HUES48 (cell line): Measurements from ENCODE around the gene CPEB4.
A peak's percentile ranks its signal among the peaks of the same experiment; 100 is the strongest.

Experiments
- H3K27ac ChIP-seq: one replicate; pipeline ENCODE4 v1.7.0; 2013; ENCODE audit warnings: low read depth, low read length, inconsistent platforms
- H3K27me3 ChIP-seq: 2 replicates; pipeline ENCODE4 v1.6.1; 2013; ENCODE audit warnings: mild to moderate bottlenecking, low read length; ENCODE audit not compliant: control insufficient read depth, insufficient read depth
- H3K36me3 ChIP-seq: 2 replicates; pipeline ENCODE4 v1.6.1; 2013; ENCODE audit warnings: low read length; ENCODE audit not compliant: control insufficient read depth, insufficient read depth
- H3K4me1 ChIP-seq: 2 replicates; pipeline ENCODE4 v1.6.1; 2013; ENCODE audit warnings: mild to moderate bottlenecking, low read length; ENCODE audit not compliant: control insufficient read depth, insufficient read depth
- H3K4me3 ChIP-seq: 2 replicates; pipeline ENCODE4 v1.5.1; 2013; ENCODE audit warnings: mild to moderate bottlenecking, low read depth, low read length
- H3K9ac ChIP-seq: 2 replicates; pipeline ENCODE4 v1.6.1; 2013; ENCODE audit warnings: mild to moderate bottlenecking, low read depth, low read length, moderate library complexity
- H3K9me3 ChIP-seq: 2 replicates; pipeline ENCODE4 v1.6.1; 2013; ENCODE audit warnings: low read length; ENCODE audit not compliant: control insufficient read depth, insufficient read depth

CPEB4 gene

GRCh38 chr5:173907284-173907683 lies 19.1 kb downstream of the CPEB4 start:
- Histone ChIP-seq H3K9me3 (no peaks in the 10 kb centered on the region), H3K27me3 (no peaks in the 10 kb centered on the region), H3K9ac (no peak overlapping the region), H3K27ac (no peak overlapping the region), H3K4me1 (peaks cover 24% of the 10 kb centered on the region), H3K36me3 (no peaks in the 10 kb centered on the region), H3K4me3 (no peak overlapping the region)

- no peak overlapping the region for H3K9ac ChIP-seq
These were observed 19.7 kb downstream of the CPEB4 start for GRCh38 chr5:173907686-173908371.

GRCh38 chr5:173909199-173909598 lies 21.1 kb downstream of the CPEB4 start:
- no peak overlapping the region for H3K9ac ChIP-seq
- H3K36me3 ChIP-seq, result no peaks in the 10 kb centered on the region
- H3K27ac ChIP-seq, result no peak overlapping the region
- H3K9me3 ChIP-seq, result no peaks in the 10 kb centered on the region
- peaks cover 11% of the 10 kb centered on the region; the same call in 1 of the 2 replicates for H3K4me1 ChIP-seq
- H3K4me3 ChIP-seq, result no peak overlapping the region
- no peaks in the 10 kb centered on the region for H3K27me3 ChIP-seq

More at GRCh38 chr5:173907686-173908371, 19.7 kb downstream of the CPEB4 start:
- Histone ChIP-seq H3K27me3 (no peaks in the 10 kb centered on the region), H3K27ac (no peak overlapping the region), H3K4me3 (no peak overlapping the region), H3K4me1 (peaks cover 20% of the 10 kb centered on the region), H3K36me3 (no peaks in the 10 kb centered on the region), H3K9me3 (no peaks in the 10 kb centered on the region)

DNA sequence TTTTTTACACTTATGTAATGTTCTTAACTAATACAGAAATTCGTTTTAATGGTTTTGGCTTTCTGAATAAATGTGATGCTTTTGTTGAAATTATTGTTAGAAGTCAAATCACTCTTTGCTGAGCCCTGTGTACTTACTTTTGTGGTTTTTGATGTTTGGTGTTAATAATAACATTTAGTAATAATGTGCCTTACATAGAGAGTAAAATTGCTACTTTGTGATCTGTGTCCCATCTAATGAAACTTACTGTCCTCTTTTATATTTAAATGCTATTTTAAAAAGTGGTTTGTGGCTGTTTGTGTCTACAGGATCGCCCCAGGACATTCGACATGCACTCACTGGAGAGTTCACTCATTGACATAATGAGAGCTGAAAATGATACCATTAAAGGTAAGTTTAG lies 22.1 kb downstream of the CPEB4 start:
- H3K9ac ChIP-seq, result no peak overlapping the region
- H3K4me1 ChIP-seq, result peaks cover 18% of the 10 kb centered on the region
- no peak overlapping the region for H3K27ac ChIP-seq
- no peak overlapping the region for H3K4me3 ChIP-seq
- H3K36me3 ChIP-seq, result no peaks in the 10 kb centered on the region
- no peaks in the 10 kb centered on the region for H3K27me3 ChIP-seq
- H3K9me3 ChIP-seq, result no peaks in the 10 kb centered on the region

DNA sequence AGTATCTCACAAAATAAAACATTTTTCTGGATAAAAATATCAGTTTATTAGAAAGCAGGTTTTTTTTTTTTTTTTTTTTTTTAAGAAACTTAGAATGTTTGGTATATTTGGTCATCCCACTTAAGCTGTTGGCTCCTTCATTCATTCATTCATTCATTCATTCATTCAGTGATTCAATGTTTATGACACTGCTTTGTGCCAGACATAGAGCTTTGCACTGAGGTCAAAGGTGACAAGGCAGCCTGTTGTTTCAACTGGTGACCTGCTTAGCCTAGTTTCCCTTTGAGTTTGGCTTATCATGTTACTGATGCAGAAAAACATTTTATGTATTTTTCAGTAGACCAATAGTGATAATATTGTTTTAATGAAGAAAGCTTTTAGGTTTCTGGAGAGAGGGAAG lies 23.5 kb downstream of the CPEB4 start:
- peaks cover 31% of the 10 kb centered on the region for H3K4me1 ChIP-seq
- no peak overlapping the region for H3K4me3 ChIP-seq
- H3K9me3 ChIP-seq, result no peaks in the 10 kb centered on the region
- H3K27me3 ChIP-seq, result no peaks in the 10 kb centered on the region
- no peak overlapping the region for H3K9ac ChIP-seq
- H3K36me3 ChIP-seq, result no peaks in the 10 kb centered on the region
- no peak overlapping the region for H3K27ac ChIP-seq

GRCh38 chr5:173913686-173914321 lies 25.7 kb downstream of the CPEB4 start:
- no peaks in the 10 kb centered on the region for H3K27me3 ChIP-seq
- peak overlapping the region; percentile 36 for H3K27ac ChIP-seq
- H3K4me3 ChIP-seq, result no peak overlapping the region
- H3K36me3 ChIP-seq, result no peaks in the 10 kb centered on the region
- H3K9ac ChIP-seq, result no peak overlapping the region
- no peaks in the 10 kb centered on the region for H3K9me3 ChIP-seq
- H3K4me1 ChIP-seq, result peaks cover 36% of the 10 kb centered on the region

DNA sequence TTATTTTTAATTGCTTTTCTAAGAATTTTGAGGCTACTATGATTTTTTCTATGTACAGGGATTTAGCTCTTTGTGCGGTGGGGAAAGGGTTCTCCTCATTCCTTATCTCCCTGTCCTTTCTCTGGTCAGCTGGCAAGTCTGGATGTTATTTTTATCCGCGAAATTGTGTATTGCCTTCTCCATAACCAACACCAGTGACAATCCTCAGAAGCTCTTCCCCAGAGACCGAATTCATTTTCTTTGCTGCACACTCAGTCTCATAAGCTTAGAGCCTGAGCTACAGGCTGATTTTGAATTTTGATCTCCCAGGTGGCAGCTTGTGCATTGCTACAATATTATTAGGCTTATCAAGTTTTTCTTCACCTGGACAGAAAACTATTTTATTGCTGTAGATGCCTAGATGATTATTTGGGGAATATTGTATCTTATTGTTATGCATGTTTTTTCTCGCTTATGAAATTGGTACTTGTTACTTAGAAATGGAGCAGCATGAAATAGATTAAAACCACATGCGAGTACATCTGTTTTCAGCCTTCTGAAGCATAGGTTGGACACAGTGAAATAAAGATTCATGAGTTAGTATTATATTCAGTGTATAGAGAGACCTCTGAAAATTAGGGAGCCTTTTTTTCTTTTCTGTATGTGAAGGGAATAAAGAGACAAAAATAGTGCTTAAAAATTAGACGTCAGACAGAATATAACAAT lies 27.3 kb downstream of the CPEB4 start:
- Histone ChIP-seq H3K27me3 (no peaks in the 10 kb centered on the region), H3K4me1 (peaks cover 46% of the 10 kb centered on the region), H3K4me3 (no peak overlapping the region), H3K36me3 (no peaks in the 10 kb centered on the region), H3K27ac (peak overlapping the region; percentile 91), H3K9ac (peak overlapping the region; percentile 10; the same call in 1 of the 2 replicates), H3K9me3 (no peaks in the 10 kb centered on the region)

- H3K27me3 ChIP-seq, result no peaks in the 10 kb centered on the region
- peak overlapping the region; percentile 24 for H3K9ac ChIP-seq
- no peaks in the 10 kb centered on the region for H3K9me3 ChIP-seq
- peak overlapping the region; percentile 91 for H3K27ac ChIP-seq
- H3K4me1 ChIP-seq, result peaks cover 49% of the 10 kb centered on the region
- H3K36me3 ChIP-seq, result no peaks in the 10 kb centered on the region
- peak overlapping the region; percentile 25; the same call in 1 of the 2 replicates for H3K4me3 ChIP-seq
These were observed 28.1 kb downstream of the CPEB4 start for GRCh38 chr5:173916233-173916632.

- no peaks in the 10 kb centered on the region for H3K9me3 ChIP-seq
- peak overlapping the region; percentile 91 for H3K9ac ChIP-seq
These were observed 29.9 kb downstream of the CPEB4 start for GRCh38 chr5:173917788-173918786.

DNA sequence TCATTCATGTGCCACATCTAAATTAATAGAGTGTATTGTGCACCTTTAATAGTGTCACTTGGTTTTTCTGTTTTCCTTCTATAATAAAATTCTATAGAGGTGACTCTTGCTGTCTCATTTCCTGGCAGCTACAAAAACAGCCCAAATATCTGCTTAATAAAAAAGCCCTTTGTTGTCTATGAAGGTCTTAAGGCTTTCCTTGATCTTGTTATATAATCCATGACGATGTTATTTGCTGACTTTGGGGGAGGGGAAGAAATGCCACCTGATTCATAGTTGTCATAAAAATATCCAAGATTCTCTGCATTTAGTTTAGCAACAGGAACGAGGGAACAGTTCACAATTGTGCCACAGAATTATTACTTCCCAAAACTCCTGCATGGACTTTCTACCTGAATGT lies 31.3 kb downstream of the CPEB4 start:
- peak overlapping the region; percentile 71 for H3K4me3 ChIP-seq
- H3K9ac ChIP-seq, result no peak overlapping the region
- peaks cover 60% of the 10 kb centered on the region for H3K4me1 ChIP-seq
- no peaks in the 10 kb centered on the region for H3K9me3 ChIP-seq
- no peaks in the 10 kb centered on the region for H3K27me3 ChIP-seq
- no peaks in the 10 kb centered on the region for H3K36me3 ChIP-seq
- H3K27ac ChIP-seq, result no peak overlapping the region

More at GRCh38 chr5:173917788-173918786, 29.9 kb downstream of the CPEB4 start:
- Histone ChIP-seq H3K27ac (peak overlapping the region; percentile 91), H3K4me1 (peaks cover 49% of the 10 kb centered on the region), H3K36me3 (no peaks in the 10 kb centered on the region), H3K27me3 (no peaks in the 10 kb centered on the region), H3K4me3 (peak overlapping the region; percentile 71)
